Ascending aorta (tissue), 2 donors: ENCODE data around the gene CCDC102B. TPM values are rescaled to one million over a fixed set of nuclear protein-coding genes. Genes with fewer than 3 reads are reported as not detected.

Source experiments
- DNase-seq, 2 donors: peaks; one replicate each; pipeline ENCODE4 v3.0.0-alpha.2; 2019; ENCODE audit warnings: low spot score in 2 of 2
- H3K27ac ChIP-seq, 2 donors: fragments of 200-600 bp; sonication (generic); one replicate each; pipeline ENCODE4 v1.5.1; 2016 to 2017; ENCODE audit warnings: mild to moderate bottlenecking in 1 of 2
- H3K27me3 ChIP-seq: fragments of 200-600 bp; sonication (generic); one replicate; pipeline ENCODE4 v1.5.1; 2017
- H3K36me3 ChIP-seq, 2 donors: fragments of 200-600 bp; sonication (generic); one replicate each; pipeline ENCODE4 v1.5.1; 2016
- H3K4me1 ChIP-seq, 2 donors: fragments of 200-600 bp; sonication (generic); one replicate each; pipeline ENCODE4 v1.5.1; 2016 to 2017; ENCODE audit warnings: mild to moderate bottlenecking in 1 of 2
- H3K4me3 ChIP-seq, 2 donors: fragments of 200-600 bp; sonication (generic); one replicate each; pipeline ENCODE4 v1.5.1; 2016 to 2017; ENCODE audit warnings: mild to moderate bottlenecking in 1 of 2
- H3K9me3 ChIP-seq, 2 donors: fragments of 200-600 bp; sonication (generic); one replicate each; pipeline ENCODE4 v1.5.1; 2016
- intact Hi-C: fragments of 100-400 bp; cut with DNase I; formaldehyde crosslinking; loops from one replicate; pipeline ENCODE4 v1.15.1; 2023
- total RNA-seq: library from RNA; depleted of rRNA; stranded (reverse); fragments of >200 nt; gene quantifications from one replicate; pipeline ENCODE4 v1.1.0, GENCODE V29; 2016
- TF ChIP-seq, protein P1 (sequence below), 3 experiments: fragments of 200-600 bp in 2 of 3; fragments of 450-650 bp in 1 of 3; sonication (generic) in 2 of 3; IDR thresholded peaks; one replicate each; pipeline ENCODE4 v1.5.1; 2016 to 2019; ENCODE audit warnings: antibody characterized with exemption in 3 of 3, mild to moderate bottlenecking in 1 of 3, moderate library complexity in 1 of 3

Gene CCDC102B
- total RNA-seq, 1 donor from 2014 or later = 3.3 TPM

DNA sequence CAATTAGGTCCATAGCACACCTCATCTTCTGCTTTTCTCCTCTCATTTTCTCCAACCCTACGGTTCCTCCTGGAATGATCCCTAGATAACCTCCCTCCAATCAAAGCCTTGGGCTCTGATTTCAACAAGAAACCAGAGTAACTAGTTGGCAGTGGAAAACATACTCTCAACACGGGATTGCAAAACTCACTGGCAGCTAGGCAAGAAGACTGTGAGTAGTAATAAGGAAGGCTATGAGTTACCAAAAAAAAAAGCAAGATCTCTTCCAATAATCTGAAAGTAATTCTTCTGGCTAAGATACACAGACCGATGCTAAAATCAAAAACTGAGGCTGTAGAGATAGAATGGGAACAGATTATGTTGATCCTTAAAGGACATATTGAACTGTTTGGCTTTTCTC is 28.4 kb upstream of the CCDC102B start:
- H3K9me3 ChIP-seq = no peaks in the 10 kb centered on the region
- no peaks in the 10 kb centered on the region for H3K4me1 ChIP-seq
- H3K27ac ChIP-seq = no peak overlapping the region
- TF ChIP-seq, protein P1, sequence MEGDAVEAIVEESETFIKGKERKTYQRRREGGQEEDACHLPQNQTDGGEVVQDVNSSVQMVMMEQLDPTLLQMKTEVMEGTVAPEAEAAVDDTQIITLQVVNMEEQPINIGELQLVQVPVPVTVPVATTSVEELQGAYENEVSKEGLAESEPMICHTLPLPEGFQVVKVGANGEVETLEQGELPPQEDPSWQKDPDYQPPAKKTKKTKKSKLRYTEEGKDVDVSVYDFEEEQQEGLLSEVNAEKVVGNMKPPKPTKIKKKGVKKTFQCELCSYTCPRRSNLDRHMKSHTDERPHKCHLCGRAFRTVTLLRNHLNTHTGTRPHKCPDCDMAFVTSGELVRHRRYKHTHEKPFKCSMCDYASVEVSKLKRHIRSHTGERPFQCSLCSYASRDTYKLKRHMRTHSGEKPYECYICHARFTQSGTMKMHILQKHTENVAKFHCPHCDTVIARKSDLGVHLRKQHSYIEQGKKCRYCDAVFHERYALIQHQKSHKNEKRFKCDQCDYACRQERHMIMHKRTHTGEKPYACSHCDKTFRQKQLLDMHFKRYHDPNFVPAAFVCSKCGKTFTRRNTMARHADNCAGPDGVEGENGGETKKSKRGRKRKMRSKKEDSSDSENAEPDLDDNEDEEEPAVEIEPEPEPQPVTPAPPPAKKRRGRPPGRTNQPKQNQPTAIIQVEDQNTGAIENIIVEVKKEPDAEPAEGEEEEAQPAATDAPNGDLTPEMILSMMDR (IDR thresholded peaks at IDR 0.05) = no peak
- no peak for DNase-seq
- intact Hi-C loops = no loop called here
- H3K4me3 ChIP-seq = no peak overlapping the region
- no peaks in the 10 kb centered on the region for H3K36me3 ChIP-seq
- no peaks in the 10 kb centered on the region for H3K27me3 ChIP-seq

DNA sequence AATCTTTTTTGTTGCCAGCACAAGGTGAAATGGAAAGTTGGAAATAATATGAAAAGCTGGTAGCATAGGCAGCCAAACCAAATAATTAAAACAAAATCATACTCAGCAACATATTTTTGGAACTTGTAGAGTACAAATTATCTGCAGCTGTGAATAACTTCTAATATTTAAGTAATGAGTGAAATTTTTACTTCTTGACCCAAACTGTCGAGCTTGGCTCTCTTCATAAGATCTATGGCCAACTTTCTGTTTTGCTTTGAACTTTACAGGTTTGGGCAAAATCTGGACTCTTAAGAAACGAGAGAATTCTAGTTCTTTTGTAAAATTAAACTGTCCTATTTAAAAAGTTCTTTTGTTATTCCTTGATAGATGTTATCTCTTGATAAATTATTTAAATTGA is 25.6 kb upstream of the CCDC102B start:
- TF ChIP-seq, protein P1 (IDR thresholded peaks at IDR 0.05) = no peak
- Histone ChIP-seq H3K4me3 (peak overlapping the region in 1 of 2 donors; percentile 29), H3K27ac (no peak overlapping the region), H3K27me3 (no peaks in the 10 kb centered on the region), H3K36me3 (no peaks in the 10 kb centered on the region), H3K4me1 (no peaks in the 10 kb centered on the region), H3K9me3 (no peaks in the 10 kb centered on the region)
- DNase-seq = no peak
- intact Hi-C loops = no loop called here

GRCh38 chr18:68778280-68778886 is 19.5 kb upstream of the CCDC102B start:
- TF ChIP-seq, protein P1 (IDR thresholded peaks at IDR 0.05) = no peak
- intact Hi-C loops = no loop called here
- Histone ChIP-seq H3K27ac (no peak overlapping the region), H3K36me3 (no peaks in the 10 kb centered on the region), H3K4me1 (no peaks in the 10 kb centered on the region), H3K27me3 (no peaks in the 10 kb centered on the region), H3K9me3 (no peaks in the 10 kb centered on the region), H3K4me3 (no peak overlapping the region)
- no peak for DNase-seq

GRCh38 chr18:68779169-68779568 is 18.7 kb upstream of the CCDC102B start:
- intact Hi-C loops = no loop called here
- no peaks in the 10 kb centered on the region for H3K27me3 ChIP-seq
- TF ChIP-seq, protein P1 (IDR thresholded peaks at IDR 0.05) = no peak
- H3K4me3 ChIP-seq = no peak overlapping the region
- H3K4me1 ChIP-seq = no peaks in the 10 kb centered on the region
- DNase-seq = no peak
- H3K36me3 ChIP-seq = no peaks in the 10 kb centered on the region
- H3K27ac ChIP-seq = no peak overlapping the region
- H3K9me3 ChIP-seq = no peaks in the 10 kb centered on the region

GRCh38 chr18:68780802-68781635 is 16.9 kb upstream of the CCDC102B start:
- Histone ChIP-seq H3K9me3 (no peaks in the 10 kb centered on the region), H3K4me3 (no peak overlapping the region), H3K4me1 (no peaks in the 10 kb centered on the region), H3K27me3 (no peaks in the 10 kb centered on the region), H3K36me3 (no peaks in the 10 kb centered on the region), H3K27ac (no peak overlapping the region)
- DNase-seq = no peak
- intact Hi-C loops = no loop called here
- TF ChIP-seq, protein P1 (IDR thresholded peaks at IDR 0.05) = no peak
